ENCODE measurements around the gene HOXB4. TPM values are rescaled to one million over a fixed set of nuclear protein-coding genes. Genes with fewer than 3 reads are reported as not detected.

HOXB4 gene
- total RNA-seq, 3 donors from 2014 or later: 4.5 to 14.6 (median 5.3) TPM

DNA sequence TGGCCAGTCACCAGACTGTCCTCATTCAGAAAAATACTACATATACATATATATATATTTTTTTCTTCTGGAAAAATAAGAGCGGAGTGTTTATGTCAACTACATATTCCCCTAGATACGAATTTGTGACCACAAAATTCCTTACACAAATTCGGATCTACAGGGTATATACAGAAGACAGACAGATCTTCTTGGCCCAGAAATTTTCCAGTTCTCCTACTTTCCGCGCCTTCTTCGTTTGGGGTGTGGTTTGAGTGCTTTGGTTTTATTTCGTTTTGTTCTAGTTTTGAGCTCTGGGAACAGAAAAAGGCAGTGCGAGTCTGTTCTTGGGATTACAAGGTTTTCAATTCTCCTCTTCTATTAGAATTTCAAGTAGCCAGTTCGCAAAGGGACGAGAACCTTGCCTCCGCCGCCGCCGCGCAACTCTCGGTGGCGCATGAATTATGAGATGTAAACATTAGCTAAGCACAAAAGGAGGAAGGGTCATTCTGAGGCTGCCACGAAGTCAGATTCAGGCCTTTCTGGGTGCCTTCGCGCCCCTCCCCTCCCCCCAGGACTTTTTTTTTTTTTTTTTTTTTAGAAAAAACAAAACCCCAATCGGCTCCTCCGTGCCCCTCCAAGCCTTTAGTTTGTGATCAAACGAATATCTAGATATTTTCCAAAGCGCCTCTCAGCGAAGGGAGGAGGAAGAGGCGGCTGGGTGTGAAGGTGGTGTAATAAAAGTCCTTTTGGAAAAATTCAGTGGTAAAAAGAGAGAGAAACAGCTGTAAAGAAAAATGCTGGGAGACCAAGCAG, 1.8 kb upstream of the HOXB4 start:
- no peak for DNase-seq
- H3K4me3 ChIP-seq: no peak overlapping the region
- TF ChIP-seq, protein P1, sequence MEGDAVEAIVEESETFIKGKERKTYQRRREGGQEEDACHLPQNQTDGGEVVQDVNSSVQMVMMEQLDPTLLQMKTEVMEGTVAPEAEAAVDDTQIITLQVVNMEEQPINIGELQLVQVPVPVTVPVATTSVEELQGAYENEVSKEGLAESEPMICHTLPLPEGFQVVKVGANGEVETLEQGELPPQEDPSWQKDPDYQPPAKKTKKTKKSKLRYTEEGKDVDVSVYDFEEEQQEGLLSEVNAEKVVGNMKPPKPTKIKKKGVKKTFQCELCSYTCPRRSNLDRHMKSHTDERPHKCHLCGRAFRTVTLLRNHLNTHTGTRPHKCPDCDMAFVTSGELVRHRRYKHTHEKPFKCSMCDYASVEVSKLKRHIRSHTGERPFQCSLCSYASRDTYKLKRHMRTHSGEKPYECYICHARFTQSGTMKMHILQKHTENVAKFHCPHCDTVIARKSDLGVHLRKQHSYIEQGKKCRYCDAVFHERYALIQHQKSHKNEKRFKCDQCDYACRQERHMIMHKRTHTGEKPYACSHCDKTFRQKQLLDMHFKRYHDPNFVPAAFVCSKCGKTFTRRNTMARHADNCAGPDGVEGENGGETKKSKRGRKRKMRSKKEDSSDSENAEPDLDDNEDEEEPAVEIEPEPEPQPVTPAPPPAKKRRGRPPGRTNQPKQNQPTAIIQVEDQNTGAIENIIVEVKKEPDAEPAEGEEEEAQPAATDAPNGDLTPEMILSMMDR (IDR thresholded peaks at IDR 0.05): no peak
- no peaks in the 10 kb centered on the region for H3K36me3 ChIP-seq (ENCODE audit: low read depth)
- H3K4me1 ChIP-seq (ENCODE audit: low read depth): peaks cover 56% of the 10 kb centered on the region
- no peaks in the 10 kb centered on the region for H3K9me3 ChIP-seq
- ATAC-seq: no peak
- intact Hi-C loops (cut with DNase I, micrococcal nuclease): no loop called here

DNA sequence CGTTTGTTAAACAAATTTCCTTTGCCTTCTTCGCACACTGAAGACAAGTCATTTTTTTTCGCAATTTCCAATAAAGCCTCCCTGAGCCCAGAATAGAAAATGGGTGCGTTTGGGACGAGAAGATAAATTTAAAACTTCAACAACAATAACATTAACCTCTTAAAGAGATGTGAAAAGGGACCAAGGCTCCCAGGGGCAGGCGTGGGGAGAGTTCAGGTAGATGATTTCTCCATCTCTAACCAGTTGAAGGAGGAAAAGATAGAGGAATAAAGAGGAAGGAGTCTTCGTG, 1.3 kb upstream of the HOXB4 start:
- DNase-seq (no peak), ATAC-seq (no peak)
- Histone ChIP-seq H3K9me3 (no peaks in the 10 kb centered on the region), H3K4me3 (no peak overlapping the region), H3K36me3 (ENCODE audit: low read depth) (no peaks in the 10 kb centered on the region), H3K4me1 (ENCODE audit: low read depth) (peaks cover 52% of the 10 kb centered on the region)
- intact Hi-C loops (cut with DNase I, micrococcal nuclease): no loop called here
- TF ChIP-seq, protein P1 (IDR thresholded peaks at IDR 0.05): no peak

DNA sequence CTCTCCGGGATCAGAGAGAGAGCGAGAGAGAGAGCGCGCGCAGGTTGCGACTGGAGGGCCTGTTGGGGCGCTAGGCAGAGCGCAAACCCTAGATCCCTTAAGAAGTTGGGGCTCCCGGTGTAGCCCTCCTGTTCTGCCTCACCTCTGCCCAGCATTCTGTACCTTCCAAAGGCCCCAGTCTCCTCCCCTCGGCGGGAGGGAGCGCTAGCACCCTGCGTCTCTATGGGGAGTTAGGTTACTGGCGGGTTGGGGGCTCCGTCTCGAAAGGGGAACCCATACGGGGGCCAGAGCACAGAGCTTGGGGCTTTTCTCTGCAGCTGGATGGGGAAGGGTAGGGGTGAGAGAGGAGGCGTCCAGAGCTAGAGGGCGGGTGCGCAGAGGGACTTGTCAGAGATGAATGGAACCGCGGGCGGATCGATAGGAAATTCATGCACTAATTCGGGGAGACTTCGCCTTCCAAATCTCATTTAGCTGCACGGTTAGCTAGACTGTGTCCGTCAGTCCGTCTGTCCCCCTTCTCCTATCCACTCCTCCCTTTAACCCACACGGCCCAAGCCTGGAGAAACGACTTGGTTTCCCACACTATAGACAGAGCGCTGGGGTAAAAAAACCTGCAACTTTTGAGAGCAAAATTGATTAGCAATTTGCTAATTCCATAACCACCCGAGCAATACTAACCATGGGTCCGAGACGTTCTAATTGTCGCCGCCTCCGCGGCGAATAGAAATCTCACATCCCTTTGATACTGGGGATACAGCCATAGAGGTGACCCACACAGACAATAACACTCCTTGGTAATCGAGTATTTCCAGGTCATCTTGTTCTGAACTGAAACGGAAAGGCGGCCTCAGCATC, 693 bp upstream of the HOXB4 start:
- peaks cover 56% of the 10 kb centered on the region for H3K4me1 ChIP-seq (ENCODE audit: low read depth)
- H3K4me3 ChIP-seq: no peak overlapping the region
- H3K9me3 ChIP-seq: no peaks in the 10 kb centered on the region
- TF ChIP-seq, protein P1 (IDR thresholded peaks at IDR 0.05): no peak
- DNase-seq (peak in 2 of 3 donors; percentile 51 to 55), ATAC-seq (no peak)
- H3K36me3 ChIP-seq (ENCODE audit: low read depth): no peaks in the 10 kb centered on the region
- intact Hi-C loops (cut with DNase I, micrococcal nuclease): no loop called here

DNA sequence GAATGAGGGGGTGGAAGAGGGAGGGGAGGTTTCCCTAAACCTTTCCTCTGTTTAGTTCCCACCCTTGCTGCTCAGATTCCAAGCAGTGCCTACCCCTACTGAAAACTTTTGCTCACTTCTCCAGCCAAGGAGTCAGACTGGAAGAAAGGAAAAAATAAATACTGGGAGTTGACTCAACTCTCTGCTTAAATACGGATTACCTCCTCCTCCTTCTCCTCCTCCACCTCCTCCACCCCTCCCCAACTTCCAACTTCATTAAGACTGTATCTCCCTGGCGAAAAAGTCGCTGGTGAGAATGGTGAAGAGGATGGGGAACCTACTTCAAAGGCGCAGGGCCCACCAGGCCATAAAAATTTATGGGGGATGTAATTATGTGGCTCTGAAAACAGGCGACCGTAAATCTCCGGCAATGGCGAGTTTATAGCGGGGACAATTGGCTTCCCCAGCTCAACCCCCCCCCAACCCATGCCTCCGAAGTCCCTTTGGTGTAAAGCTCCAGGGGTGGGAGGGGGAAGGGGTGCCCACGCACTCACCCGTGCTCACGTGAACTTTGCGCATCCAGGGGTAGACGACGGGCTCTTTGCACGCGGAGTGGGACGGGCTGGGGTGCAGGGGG, 712 bp downstream of the HOXB4 start:
- Histone ChIP-seq H3K9me3 (no peaks in the 10 kb centered on the region), H3K4me3 (no peak overlapping the region), H3K4me1 (ENCODE audit: low read depth) (peaks cover 53% of the 10 kb centered on the region), H3K36me3 (ENCODE audit: low read depth) (no peaks in the 10 kb centered on the region)
- peak; percentile 29 for ATAC-seq
- intact Hi-C loops (cut with DNase I, micrococcal nuclease): no loop called here
- peak in 1 of 3 donors; percentile 60 for DNase-seq
- TF ChIP-seq, protein P1 (IDR thresholded peaks at IDR 0.05): no peak

DNA sequence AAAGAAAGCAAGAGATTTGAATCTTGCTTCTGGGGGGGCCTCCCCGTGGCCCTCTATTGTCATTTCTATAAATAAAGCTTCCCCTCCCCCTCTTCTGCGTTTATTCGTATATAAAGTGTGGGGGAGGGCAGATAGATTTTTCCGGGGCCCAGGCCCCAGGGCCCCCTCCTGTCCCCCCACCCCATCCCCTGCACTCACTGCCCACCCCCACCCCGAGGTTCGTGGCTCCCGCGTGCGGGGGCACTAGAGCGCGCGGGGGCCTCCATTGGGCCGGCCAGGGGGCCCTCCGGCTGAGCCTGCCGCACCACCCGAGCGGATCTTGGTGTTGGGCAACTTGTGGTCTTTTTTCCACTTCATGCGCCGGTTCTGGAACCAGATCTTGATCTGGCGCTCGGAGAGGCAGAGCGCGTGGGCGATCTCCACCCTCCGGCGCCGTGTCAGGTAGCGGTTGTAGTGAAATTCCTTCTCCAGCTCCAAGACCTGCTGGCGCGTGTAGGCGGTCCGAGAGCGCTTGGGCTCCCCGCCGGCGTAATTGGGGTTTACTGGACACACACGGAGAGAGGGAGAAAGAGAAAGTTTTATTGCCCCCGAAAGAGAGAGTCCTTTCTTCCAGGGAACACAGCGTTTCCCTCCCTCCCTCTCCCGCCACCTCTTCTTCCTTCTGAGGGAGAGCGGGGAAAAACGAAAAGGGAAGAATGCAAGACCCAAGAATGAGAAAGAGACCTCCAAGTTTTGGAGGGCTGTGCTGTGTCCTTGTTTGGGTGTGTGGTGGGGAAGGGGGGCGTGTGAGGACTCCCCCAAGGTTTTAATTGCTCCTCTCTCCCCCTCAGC, 1.5 kb downstream of the HOXB4 start:
- Histone ChIP-seq H3K4me3 (no peak overlapping the region), H3K4me1 (ENCODE audit: low read depth) (peaks cover 57% of the 10 kb centered on the region), H3K36me3 (ENCODE audit: low read depth) (no peaks in the 10 kb centered on the region), H3K9me3 (no peaks in the 10 kb centered on the region)
- ATAC-seq: no peak
- intact Hi-C loops (cut with DNase I, micrococcal nuclease): no loop called here
- no peak for DNase-seq
- TF ChIP-seq, protein P1 (IDR thresholded peaks at IDR 0.05): no peak

All from mucosa of descending colon (tissue), 3 donors.